GM19328 (cell line): ENCODE results near the gene MAN1C1.
A peak's percentile ranks its signal among the peaks of the same experiment; 100 is the strongest.

Experiments used
- ATAC-seq: cut with Tn5 transposase; IDR thresholded peaks from one replicate; pipeline ENCODE4 v1.9.1; 2021; ENCODE audit warnings: mild to moderate bottlenecking, moderate library complexity; ENCODE audit not compliant: unreplicated experiment

MAN1C1 gene

DNA sequence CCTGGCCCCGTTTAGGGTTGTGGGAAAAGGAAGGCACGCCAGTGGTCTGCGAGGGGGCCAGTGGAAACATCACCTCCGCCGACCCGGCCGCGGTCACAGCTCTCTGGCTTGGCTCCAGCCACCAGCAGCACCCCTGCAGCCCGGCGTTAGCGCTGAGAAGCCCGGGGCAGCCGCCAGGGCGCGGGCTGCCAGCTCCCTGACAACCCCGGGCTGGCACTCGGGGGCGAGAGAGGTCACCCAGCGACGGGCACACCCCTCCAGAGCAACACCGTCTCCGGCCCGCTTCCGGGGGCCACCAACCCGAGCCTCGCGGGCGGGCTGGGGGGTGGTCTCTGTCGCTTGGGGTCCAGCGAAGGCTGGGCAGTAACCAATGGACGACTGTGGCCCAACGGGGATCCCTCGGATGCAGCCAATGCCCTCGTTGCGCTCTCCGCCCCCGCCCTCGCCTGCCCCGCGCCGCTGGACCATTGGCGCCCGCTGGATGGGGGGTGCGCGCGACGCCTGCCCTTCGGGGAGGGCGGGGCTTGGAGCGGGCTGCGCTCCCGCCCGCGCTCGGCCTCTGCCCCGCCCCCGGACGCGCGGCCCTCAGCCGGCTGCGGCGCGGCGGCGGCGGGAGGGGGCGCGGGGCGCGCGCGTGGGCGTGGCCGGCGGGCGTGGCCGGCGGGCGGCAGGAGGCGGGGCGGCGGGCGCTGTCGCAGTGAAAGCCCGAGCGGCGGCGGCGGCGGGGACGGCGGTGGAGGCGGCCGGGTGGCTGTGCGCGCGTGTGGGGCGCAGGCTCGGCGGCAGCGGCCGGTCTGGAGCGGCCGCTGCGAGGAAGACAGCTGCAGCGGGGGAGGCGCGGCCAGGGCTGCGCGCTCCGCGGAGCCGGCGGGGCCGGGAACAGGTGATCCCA lies at the start of gene MAN1C1:
TSS of gene MAN1C1 (plus strand) at position 697 of the 892 bp plus-strand sequence. CDS start 1,007 bp downstream, outside the sequence.
- ATAC-seq, result peak; percentile 63

- ATAC-seq, result no peak
These were observed 48.9 kb upstream of the MAN1C1 start for GRCh38 chr1:25567710-25568089.

DNA sequence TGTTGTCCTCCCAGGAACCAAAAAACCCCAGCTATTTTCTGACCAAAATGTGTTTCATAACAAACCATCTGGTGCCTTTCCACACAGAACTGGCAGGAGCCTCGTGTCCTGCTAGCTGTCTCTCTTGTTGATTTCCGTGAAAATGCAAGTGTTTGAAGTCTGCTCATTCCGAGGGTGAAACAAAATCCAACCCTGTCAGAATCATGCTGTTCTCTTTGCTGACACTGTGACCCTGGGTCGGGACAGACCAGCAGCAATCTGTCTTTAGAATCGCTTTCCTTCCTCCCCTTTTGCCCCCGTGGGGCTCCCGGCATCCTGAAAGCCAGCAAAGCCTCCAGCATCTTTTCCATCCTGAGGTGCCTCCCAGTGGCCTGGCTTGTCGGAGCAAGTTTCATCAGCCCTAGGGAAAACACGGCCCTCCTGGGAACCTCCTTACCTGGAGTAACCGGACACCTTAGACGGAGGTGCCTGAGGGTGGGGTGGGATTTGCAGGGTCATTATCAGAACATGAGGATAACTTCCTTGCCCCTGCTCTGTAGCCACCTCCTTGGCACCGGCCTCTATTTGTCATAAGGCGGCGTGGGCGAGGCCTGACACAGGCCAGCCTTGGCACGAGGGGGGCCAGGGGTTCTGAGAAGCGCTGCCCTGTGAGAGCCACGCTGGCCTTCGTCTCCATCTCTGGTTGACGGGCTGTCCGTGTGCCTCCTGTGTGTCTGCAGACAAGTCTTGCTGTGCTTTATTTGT lies 48.3 kb upstream of the MAN1C1 start:
- no peak for ATAC-seq

- no peak for ATAC-seq
These were observed 47.6 kb upstream of the MAN1C1 start for GRCh38 chr1:25568834-25569596.

DNA sequence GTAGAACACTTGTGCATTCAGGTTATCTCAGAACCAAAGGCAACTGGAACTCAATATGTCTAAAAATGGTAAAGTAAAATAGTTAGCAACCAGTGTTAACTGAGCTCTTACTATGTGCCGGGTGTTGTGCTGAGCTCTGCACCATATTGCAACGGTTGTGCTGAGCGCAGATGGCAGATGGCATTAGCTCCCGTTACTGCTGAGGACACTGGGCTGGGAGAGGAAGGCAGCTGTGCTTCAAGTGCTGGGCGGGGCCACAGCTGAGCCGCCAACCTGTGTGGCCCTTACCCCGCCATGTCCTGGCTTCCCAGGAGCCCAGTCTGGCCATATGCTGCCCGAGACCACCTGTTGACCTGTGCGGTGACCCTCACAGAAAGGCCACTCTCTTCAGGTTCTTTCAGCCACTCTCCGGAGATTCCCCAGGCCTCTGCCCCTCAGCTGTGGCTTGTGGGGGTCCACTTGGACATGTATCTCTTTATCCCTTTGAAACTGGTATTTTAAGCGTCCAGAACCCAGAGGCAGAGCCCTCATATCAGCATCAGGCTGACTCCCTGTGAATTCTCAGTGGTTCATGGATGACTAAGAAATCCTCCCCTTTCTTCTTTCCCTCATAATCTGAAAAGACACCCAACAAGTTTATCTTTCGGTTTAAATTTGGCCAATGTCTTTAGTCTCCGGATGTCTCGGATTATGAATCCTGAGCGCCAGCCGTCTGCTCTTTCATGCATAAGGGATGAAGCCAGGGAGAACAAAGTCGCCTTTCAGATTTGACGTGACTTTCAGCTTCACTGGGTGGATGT lies 46.8 kb upstream of the MAN1C1 start:
- no peak for ATAC-seq

GRCh38 chr1:25570798-25571521 lies 45.6 kb upstream of the MAN1C1 start:
- ATAC-seq, result no peak

- no peak for ATAC-seq
These were observed 45.0 kb upstream of the MAN1C1 start for GRCh38 chr1:25571522-25571970.

- ATAC-seq, result no peak
These were observed 44.5 kb upstream of the MAN1C1 start for GRCh38 chr1:25572107-25572506.

DNA sequence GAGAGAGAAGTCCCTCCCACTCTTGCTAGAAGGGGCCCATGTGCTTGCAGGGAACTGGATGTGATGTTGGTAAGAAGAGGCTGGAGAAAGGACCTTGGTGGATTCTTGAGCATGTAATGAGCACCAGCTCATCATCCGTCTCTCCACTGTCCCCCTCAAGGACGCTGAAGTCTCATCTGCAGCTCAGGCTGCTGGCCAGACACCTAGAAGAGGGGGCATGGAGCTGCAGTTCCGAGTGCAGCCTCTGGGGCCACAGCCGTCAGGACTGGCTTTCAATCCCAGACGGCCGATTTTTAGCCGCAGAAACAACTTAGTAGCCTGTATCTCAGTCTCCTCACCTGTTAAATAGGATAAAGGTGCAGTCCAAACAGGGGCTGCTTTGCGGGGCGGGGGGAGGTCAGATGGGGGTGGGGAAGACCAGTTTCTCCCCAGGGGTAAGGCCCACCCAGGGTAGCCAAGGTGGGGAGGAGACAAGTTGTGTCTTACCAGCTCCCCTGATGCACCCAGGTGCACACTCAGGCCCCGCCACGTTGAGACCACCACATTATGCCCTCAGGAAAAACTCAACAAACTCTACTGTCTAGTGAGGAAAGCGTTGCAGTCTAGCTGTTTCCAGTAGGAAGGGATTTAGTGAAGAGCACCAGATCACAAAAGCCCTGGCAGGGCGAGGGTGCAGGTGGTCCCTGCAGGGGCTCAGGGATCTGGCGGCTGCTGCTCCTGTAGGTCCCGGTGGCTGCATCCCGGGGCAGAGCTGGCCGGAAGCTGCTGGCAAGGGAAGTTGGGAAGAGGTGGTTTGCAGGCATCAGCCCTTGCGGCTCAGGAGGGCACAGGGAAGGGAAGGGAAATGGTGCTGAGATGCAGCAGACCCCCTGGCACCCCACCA lies 43.6 kb upstream of the MAN1C1 start:
- no peak for ATAC-seq

GRCh38 chr1:25573591-25573930 lies 43.0 kb upstream of the MAN1C1 start:
- no peak for ATAC-seq

GRCh38 chr1:25573961-25574360 lies 42.6 kb upstream of the MAN1C1 start:
- ATAC-seq, result no peak

DNA sequence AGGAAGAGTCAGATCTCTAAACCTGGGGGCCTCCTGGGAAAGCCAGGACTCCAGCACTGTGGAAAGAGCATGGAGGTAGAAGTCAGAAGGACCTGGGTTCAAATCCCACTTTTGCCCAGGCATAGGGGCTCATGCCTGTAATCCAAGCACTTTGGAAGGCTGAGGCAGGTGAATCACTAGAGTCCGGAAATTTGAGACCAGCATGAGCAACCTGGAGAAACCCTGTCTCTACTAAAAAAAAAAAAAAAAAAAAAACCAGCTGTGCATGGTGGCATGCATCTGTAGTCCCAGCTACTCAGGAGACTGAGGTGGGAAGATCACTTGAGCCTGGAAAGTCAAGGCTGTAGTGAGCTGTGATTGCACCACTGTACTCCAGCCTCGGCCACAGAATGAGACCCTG lies 41.4 kb upstream of the MAN1C1 start:
- no peak for ATAC-seq

- ATAC-seq, result no peak
These were observed 40.0 kb upstream of the MAN1C1 start for GRCh38 chr1:25576459-25577133.

DNA sequence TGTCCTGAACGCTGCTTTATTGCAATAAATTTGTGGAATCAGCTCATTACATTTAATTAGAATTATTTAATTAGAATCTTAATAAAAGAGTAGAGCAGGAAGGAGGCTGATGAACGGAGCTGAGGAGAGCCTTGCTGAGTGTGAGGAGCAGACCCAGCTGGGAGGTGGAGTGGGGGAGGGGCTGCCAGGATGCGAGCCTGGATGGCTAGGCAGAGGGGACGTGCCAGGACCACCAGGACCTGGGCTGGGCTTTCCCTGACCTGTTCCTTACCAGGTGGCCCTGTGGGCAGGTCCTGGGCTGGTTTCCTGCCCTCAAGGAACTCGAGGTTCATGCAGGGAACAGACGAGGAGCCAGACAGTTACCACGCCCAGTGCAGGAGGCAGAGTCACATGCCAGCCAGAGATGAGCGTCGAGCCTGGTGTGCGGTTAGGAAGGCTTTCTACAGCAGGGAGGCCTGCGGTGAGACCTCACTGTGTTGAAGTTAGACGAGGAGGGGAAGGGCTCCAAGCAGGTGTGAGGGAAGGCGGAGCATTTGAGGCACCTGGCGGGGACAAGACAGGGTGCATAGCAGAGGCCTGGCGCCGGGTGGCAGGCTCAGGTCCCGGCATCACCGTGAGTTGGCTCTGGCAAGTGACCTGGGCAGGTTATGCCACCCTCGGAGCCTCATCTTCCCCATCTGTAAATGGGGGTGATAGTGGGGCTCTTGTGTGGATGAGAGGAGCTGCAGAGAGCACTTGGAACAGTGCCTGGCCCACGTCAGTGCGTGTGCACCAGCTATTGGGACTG lies 39.3 kb upstream of the MAN1C1 start:
- ATAC-seq, result no peak

DNA sequence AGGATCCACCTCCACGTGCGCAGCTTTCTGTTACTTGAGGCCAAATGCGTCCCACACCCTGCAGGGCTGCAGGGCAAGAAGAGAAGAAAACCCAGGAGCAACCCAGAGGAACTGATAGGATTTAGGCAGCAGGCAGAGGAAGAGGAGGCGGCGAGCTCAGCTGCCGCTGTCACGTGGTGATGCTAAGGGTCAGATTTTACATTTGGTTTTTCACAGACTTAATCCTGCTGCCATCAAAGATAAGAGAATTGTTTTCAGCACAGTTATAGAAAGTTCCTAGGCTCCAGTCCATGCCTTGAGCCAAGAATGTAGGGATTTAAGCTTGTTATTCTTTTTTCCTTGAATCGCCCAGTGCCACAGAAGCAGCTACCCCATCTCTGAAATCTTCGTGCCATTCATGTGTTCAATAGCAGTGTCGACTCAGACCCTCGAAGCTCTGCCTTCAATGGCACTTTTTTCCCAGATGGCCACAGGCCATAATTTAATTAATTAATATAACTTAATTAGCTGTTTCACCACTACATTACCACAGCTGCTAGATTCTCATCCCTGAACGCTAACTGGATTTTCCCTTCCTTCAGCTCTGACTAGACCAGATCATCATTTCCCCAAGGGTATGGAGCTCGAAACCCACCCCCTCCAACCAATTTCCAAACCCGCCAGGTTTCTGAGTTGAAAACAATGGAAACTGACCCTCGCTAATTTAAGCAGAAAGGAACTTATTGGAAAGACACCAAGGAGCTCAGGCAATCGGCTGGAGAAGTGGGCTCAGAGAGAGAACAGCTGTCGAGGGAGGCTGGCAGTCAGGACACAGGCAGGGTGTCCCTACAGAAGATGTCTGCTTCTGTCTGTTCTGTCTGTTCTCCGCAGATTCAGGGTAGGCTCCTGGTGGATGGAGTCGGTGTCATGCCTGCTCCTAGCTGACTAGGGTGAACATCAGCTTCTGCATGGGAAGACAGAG lies 37.0 kb upstream of the MAN1C1 start:
- no peak for ATAC-seq

GRCh38 chr1:25580927-25581326 lies 35.7 kb upstream of the MAN1C1 start:
- no peak for ATAC-seq
